Measurements from ENCODE around the gene C16orf86.

GRCh38 chr16:67651847-67652246, 14.8 kb upstream of the C16orf86 start:
- TF ChIP-seq, protein P1, sequence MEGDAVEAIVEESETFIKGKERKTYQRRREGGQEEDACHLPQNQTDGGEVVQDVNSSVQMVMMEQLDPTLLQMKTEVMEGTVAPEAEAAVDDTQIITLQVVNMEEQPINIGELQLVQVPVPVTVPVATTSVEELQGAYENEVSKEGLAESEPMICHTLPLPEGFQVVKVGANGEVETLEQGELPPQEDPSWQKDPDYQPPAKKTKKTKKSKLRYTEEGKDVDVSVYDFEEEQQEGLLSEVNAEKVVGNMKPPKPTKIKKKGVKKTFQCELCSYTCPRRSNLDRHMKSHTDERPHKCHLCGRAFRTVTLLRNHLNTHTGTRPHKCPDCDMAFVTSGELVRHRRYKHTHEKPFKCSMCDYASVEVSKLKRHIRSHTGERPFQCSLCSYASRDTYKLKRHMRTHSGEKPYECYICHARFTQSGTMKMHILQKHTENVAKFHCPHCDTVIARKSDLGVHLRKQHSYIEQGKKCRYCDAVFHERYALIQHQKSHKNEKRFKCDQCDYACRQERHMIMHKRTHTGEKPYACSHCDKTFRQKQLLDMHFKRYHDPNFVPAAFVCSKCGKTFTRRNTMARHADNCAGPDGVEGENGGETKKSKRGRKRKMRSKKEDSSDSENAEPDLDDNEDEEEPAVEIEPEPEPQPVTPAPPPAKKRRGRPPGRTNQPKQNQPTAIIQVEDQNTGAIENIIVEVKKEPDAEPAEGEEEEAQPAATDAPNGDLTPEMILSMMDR (IDR thresholded peaks at IDR 0.05 in 4 of 5, conservative IDR thresholded peaks at IDR 0.05 in 1 of 5): no peak
- no peak for TF ChIP-seq POLR2A (IDR thresholded peaks at IDR 0.05)
